Esophagus squamous epithelium (tissue), 5 donors: Measurements from ENCODE around the gene MFSD12. TPM values are rescaled to one million over a fixed set of nuclear protein-coding genes. Genes with fewer than 3 reads are reported as not detected.

ENCODE experiments used
- DNase-seq: peaks from one replicate; lab custom pipeline; 2025; lab: John Stamatoyannopoulos, UW
- H3K27ac ChIP-seq, 4 donors: fragments of 200-600 bp; sonication (generic); one replicate each; pipeline ENCODE4 v1.5.1; 2016 to 2019; ENCODE audit warnings: mild to moderate bottlenecking in 1 of 4
- H3K27me3 ChIP-seq, 4 donors: fragments of 200-600 bp; sonication (generic); 1 replicate in 3 of 4; 2 replicates in 1 of 4; pipeline versions ENCODE4 v1.5.1 to v1.6.0; 2017 to 2021; ENCODE audit warnings: antibody characterized with exemption in 1 of 4
- H3K36me3 ChIP-seq, 3 donors: fragments of 200-600 bp; sonication (generic); one replicate each; pipeline ENCODE4 v1.5.1; 2016 to 2019
- H3K4me1 ChIP-seq, 3 donors: fragments of 200-600 bp; sonication (generic); one replicate each; pipeline ENCODE4 v1.5.1; 2017 to 2019
- H3K4me3 ChIP-seq, 4 donors: fragments of 200-600 bp; sonication (generic); 1 replicate in 3 of 4; 2 replicates in 1 of 4; pipeline ENCODE4 v1.5.1; 2016 to 2019; ENCODE audit warnings: mild to moderate bottlenecking in 2 of 4, moderate library complexity in 1 of 4
- H3K9me3 ChIP-seq, 3 donors: fragments of 200-600 bp; sonication (generic); one replicate each; pipeline ENCODE4 v1.5.1; 2016 to 2019
- POLR2A ChIP-seq, 4 donors: fragments of 450-650 bp; IDR thresholded peaks; one replicate each; pipeline ENCODE4 v1.6.1; 2017; ENCODE audit warnings: antibody characterized with exemption in 4 of 4, mild to moderate bottlenecking in 4 of 4, moderate library complexity in 3 of 4
- WGBS, 2 donors: methylation state at CpG; one replicate each; pipeline ENCODE4 v1.1.5; 2018; 5-methylcytosine and 5-hydroxymethylcytosine counted together
- intact Hi-C: fragments of 100-400 bp; cut with DNase I; formaldehyde crosslinking; loops from one replicate; pipeline ENCODE4 v1.15.0; 2022
- total RNA-seq, 4 donors: library from RNA; depleted of rRNA; stranded (reverse); fragments of >200 nt; gene quantifications; one replicate each; pipeline ENCODE4 v1.1.0, GENCODE V29; 2016
- TF ChIP-seq, protein P1 (sequence below), 6 experiments: fragments of 450-650 bp in 4 of 6; fragments of 200-600 bp in 2 of 6; sonication (generic) in 2 of 6; IDR thresholded peaks; one replicate each; pipeline ENCODE4 v1.5.1; 2016 to 2019; ENCODE audit warnings: antibody characterized with exemption in 6 of 6, mild to moderate bottlenecking in 4 of 6, moderate library complexity in 4 of 6
- donor health status: DM: yes; HTN: yes; CAD: no.

Gene MFSD12
- total RNA-seq, 4 donors from 2014 or later, result 22.5 to 50.4 (median 37.3) TPM

DNA sequence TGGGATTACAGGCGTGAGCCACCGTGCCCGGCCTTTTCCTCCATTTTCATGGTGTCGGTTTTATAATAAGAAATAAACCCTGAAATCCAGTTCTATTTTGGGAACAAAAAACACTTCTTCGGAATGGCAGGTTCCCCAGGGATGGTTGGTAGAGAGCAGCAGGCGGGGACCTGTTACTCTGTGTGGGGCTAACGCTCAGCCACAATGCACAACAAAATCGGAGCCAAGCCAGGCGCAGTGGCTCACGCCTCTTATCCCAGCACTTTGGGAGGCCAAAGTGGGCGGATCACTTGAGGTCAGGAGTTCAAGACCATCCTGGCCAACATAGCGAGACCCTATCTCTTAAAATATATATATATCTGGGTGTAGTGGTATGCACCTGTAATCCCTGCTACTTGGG is 43.6 kb upstream of the MFSD12 start:
- WGBS, 2 donors, result 73 to 83% methylated on average over 5 to 11 of the region's 12 CpGs
- no peak for DNase-seq
- Histone ChIP-seq H3K27ac (no peak overlapping the region), H3K36me3 (peaks cover 0 to 9% (median 0%) of the 10 kb centered on the region in 3 donors), H3K27me3 (peaks cover 0 to 18% (median 0%) of the 10 kb centered on the region in 4 donors), H3K4me3 (no peak overlapping the region), H3K9me3 (no peaks in the 10 kb centered on the region), H3K4me1 (peaks cover 0 to 30% (median 12%) of the 10 kb centered on the region in 3 donors)
- TF ChIP-seq, protein P1, sequence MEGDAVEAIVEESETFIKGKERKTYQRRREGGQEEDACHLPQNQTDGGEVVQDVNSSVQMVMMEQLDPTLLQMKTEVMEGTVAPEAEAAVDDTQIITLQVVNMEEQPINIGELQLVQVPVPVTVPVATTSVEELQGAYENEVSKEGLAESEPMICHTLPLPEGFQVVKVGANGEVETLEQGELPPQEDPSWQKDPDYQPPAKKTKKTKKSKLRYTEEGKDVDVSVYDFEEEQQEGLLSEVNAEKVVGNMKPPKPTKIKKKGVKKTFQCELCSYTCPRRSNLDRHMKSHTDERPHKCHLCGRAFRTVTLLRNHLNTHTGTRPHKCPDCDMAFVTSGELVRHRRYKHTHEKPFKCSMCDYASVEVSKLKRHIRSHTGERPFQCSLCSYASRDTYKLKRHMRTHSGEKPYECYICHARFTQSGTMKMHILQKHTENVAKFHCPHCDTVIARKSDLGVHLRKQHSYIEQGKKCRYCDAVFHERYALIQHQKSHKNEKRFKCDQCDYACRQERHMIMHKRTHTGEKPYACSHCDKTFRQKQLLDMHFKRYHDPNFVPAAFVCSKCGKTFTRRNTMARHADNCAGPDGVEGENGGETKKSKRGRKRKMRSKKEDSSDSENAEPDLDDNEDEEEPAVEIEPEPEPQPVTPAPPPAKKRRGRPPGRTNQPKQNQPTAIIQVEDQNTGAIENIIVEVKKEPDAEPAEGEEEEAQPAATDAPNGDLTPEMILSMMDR (IDR thresholded peaks at IDR 0.05), result no peak
- TF ChIP-seq POLR2A (IDR thresholded peaks at IDR 0.05), result no peak
- intact Hi-C loops, result no loop called here

DNA sequence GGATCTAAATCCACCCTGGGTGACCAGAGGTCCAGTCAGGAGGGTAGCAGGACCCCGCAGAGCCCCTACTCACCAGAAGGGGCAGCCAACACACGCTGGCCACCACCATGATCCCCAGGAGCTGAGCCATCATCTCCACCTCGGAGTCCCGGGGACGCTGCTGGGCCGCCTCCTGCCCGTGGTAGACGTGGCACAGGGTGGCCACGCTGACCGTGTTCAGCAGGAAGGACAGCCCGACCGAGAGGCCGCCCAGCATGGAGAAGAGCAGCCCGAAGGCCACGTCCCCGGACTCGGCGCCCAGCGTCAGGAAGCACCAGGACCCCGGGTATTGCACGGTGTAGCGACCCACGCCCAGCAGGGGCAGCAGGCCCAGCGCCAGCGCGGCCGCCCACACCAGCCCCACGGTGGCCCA is 42.4 kb upstream of the MFSD12 start:
- TF ChIP-seq POLR2A (IDR thresholded peaks at IDR 0.05), result no peak
- TF ChIP-seq, protein P1 (IDR thresholded peaks at IDR 0.05), result no peak
- WGBS, 2 donors, result 92% methylated on average over 7 of the region's 28 CpGs; no CpG with 5 or more reads in 1 of the 2 donors
- Histone ChIP-seq H3K4me1 (peaks cover 0 to 19% (median 3%) of the 10 kb centered on the region in 3 donors), H3K36me3 (peaks cover 0 to 9% (median 0%) of the 10 kb centered on the region in 3 donors), H3K4me3 (no peak overlapping the region), H3K9me3 (no peaks in the 10 kb centered on the region), H3K27ac (no peak overlapping the region), H3K27me3 (peaks cover 0 to 12% (median 0%) of the 10 kb centered on the region in 4 donors)
- intact Hi-C loops, result no loop called here
- no peak for DNase-seq

DNA sequence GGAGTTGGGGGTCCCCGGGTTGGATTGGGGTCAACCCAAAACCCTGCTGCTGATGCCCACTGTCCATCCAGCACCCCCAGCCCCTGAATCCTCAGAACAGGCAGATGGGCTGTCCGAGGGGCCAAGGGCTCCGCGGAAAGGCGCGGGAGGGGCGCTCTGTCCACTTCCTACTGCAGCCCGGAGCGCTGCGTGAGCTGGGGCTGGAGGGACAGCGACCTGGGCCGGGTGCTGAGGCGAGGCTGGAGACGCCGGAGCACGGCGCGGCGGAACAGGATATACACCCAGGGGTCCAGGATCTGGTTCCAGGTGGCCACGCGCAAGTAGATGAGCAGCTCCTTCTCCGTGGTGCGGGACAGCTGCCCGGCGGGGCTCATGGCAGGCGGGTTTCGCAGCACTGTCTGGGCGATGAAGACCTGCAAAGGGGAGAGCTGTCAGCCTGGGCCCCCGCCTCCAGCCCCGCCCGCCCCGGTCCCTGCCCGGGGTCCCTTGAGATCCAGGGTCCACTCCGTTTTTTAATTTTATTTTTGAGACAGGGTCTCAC is 38.2 kb upstream of the MFSD12 start:
- TF ChIP-seq POLR2A (IDR thresholded peaks at IDR 0.05), result no peak
- WGBS, 2 donors, result 75 to 77% methylated on average over 7 to 15 of the region's 34 CpGs
- Histone ChIP-seq H3K27ac (no peak overlapping the region), H3K4me1 (no peaks in the 10 kb centered on the region), H3K4me3 (no peak overlapping the region), H3K9me3 (peaks cover 0 to 4% (median 0%) of the 10 kb centered on the region in 3 donors), H3K36me3 (peaks cover 0 to 9% (median 0%) of the 10 kb centered on the region in 3 donors), H3K27me3 (peaks cover 0 to 8% (median 0%) of the 10 kb centered on the region in 4 donors)
- intact Hi-C loops, result no loop called here
- DNase-seq, result no peak

DNA sequence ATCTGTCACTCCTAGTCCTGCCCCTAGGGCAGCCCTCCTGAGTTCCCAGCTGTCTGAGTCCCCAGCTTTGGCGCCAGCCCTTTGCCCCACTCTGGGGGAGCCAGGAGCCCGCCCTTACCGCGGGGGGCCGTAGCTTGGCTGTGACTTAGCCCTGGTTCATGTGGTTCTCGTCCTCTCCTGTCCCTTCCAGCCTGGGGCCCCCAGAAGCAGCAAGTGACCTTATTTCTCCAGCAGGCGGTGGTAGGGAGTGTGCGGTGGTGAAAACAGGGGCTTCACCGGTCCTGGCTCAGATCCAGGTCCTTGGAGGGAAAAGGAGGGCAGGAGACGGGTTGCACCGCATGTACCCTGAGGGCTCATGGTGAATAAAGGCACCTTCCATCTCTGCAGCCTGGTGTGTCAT is 35.8 kb upstream of the MFSD12 start:
- intact Hi-C loops, result no loop called here
- peaks cover 0 to 4% (median 0%) of the 10 kb centered on the region in 3 donors for H3K9me3 ChIP-seq
- no peak overlapping the region for H3K4me3 ChIP-seq
- DNase-seq, result no peak
- H3K27ac ChIP-seq, result peak overlapping the region in 1 of 4 donors; percentile 5
- H3K36me3 ChIP-seq, result no peaks in the 10 kb centered on the region
- no peaks in the 10 kb centered on the region for H3K4me1 ChIP-seq
- TF ChIP-seq, protein P1 (IDR thresholded peaks at IDR 0.05), result no peak
- TF ChIP-seq POLR2A (IDR thresholded peaks at IDR 0.05), result no peak
- peaks cover 0 to 8% (median 0%) of the 10 kb centered on the region in 4 donors for H3K27me3 ChIP-seq
- WGBS, 2 donors, result 32% methylated on average over 4 of the region's 11 CpGs; no CpG with 5 or more reads in 1 of the 2 donors

DNA sequence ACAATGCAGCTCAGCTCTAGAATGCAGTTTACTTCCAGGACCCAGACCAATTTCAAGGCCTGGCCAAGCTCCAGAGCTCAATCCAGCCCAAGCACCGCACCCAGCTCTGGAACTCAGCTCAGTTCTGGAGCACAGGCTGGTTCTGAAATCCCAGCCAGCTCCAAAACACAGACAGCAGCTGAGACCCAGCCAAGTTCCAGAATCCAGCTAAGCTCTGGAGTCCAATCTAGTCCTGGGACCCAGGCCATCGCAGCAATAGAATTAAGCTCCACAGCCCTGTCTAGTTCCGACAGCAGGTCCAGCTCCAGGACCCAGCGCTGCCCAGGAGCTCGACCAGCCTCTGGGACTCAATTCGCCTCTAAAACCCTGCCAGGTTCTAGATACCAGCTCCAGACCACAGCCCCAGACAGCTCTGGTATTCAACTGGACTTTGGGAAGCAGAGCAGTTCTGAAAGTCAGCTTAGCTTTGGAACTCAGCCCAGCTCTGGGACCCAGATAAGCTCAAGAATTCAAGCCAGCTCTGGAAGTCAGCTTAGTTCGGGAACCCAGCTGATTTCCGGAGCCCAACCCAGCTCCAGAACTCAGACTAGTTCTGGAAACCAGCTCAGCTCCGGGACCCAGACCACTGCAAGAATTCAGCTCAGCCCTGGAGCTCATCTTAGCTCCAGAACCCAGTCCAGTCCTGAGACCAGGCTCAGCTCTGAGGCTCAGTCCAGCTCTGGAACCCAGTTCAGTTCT is 34.7 kb upstream of the MFSD12 start:
- Histone ChIP-seq H3K27ac (peak overlapping the region in 1 of 4 donors; percentile 5), H3K36me3 (no peaks in the 10 kb centered on the region), H3K4me3 (no peak overlapping the region), H3K4me1 (no peaks in the 10 kb centered on the region), H3K9me3 (peaks cover 0 to 4% (median 0%) of the 10 kb centered on the region in 3 donors), H3K27me3 (peaks cover 0 to 9% (median 0%) of the 10 kb centered on the region in 4 donors)
- DNase-seq, result no peak
- 33 to 87% methylated on average over 1 to 6 of the region's 9 CpGs for WGBS, 2 donors
- no peak for TF ChIP-seq POLR2A (IDR thresholded peaks at IDR 0.05)
- TF ChIP-seq, protein P1 (IDR thresholded peaks at IDR 0.05), result no peak
- intact Hi-C loops, result no loop called here
